GM18951 (cell line): ENCODE results near the gene NUP42.
"Not testable (repeated sequence)": the region's sequence is repeated elsewhere in the genome, so short reads cannot be mapped to it uniquely, and the experiment has no call there.

ENCODE experiments used
- POLR2A ChIP-seq: IDR thresholded peaks from 4 replicates; pipeline ENCODE4 v1.6.1; 2011; ENCODE audit warnings: mild to moderate bottlenecking; ENCODE audit not compliant: insufficient read length, insufficient read depth; ENCODE audit errors: extremely low read depth
- in situ Hi-C: fragments of 300-500 bp; cut with MboI; formaldehyde crosslinking; loops from one replicate; pipeline ENCODE4 v1.12.0; 2022; ENCODE audit warnings: low sequenced_read_pairs, mixed read lengths, inconsistent platforms; ENCODE audit not compliant: unreplicated experiment

NUP42 gene

GRCh38 chr7:23207884-23208283 lies 26.0 kb downstream of the NUP42 start:
- in situ Hi-C loops = no loop called here
- TF ChIP-seq POLR2A = no peak

- in situ Hi-C loops = no loop called here
- no peak for TF ChIP-seq POLR2A
Observed at GRCh38 chr7:23208316-23208715, 26.5 kb downstream of the NUP42 start.

- no peak for TF ChIP-seq POLR2A
- in situ Hi-C loops = no loop called here
Observed at GRCh38 chr7:23210506-23210905, 28.7 kb downstream of the NUP42 start.

GRCh38 chr7:23211589-23211988 lies 29.7 kb downstream of the NUP42 start:
- no peak for TF ChIP-seq POLR2A
- in situ Hi-C loops = no loop called here

GRCh38 chr7:23212395-23212794 lies 30.5 kb downstream of the NUP42 start:
- in situ Hi-C loops = no loop called here
- TF ChIP-seq POLR2A = no peak

- in situ Hi-C loops = no loop called here
- TF ChIP-seq POLR2A = no peak
Observed at GRCh38 chr7:23212841-23213240, 31.0 kb downstream of the NUP42 start.

GRCh38 chr7:23213755-23214154 lies 31.9 kb downstream of the NUP42 start:
- TF ChIP-seq POLR2A = no peak
- in situ Hi-C loops = no loop called here

GRCh38 chr7:23214423-23214822 lies 32.6 kb downstream of the NUP42 start:
- no peak for TF ChIP-seq POLR2A
- in situ Hi-C loops = no loop called here

GRCh38 chr7:23214938-23215337 lies 33.1 kb downstream of the NUP42 start:
- in situ Hi-C loops = no loop called here

GRCh38 chr7:23216021-23216420 lies 34.2 kb downstream of the NUP42 start:
- TF ChIP-seq POLR2A = no peak
- in situ Hi-C loops = no loop called here

More at GRCh38 chr7:23214938-23215337, 33.1 kb downstream of the NUP42 start:
- no peak for TF ChIP-seq POLR2A

GRCh38 chr7:23218196-23218595 lies 36.3 kb downstream of the NUP42 start:
- in situ Hi-C loops = no loop called here
- TF ChIP-seq POLR2A = no peak

GRCh38 chr7:23220690-23221305 lies 39.0 kb downstream of the NUP42 start:
- no peak for TF ChIP-seq POLR2A
- in situ Hi-C loops = no loop called here

- in situ Hi-C loops = no loop called here
- TF ChIP-seq POLR2A = no peak
Observed at GRCh38 chr7:23222439-23223030, 40.7 kb downstream of the NUP42 start.

GRCh38 chr7:23224364-23224763 lies 42.5 kb downstream of the NUP42 start:
- in situ Hi-C loops = not testable (repeated sequence)

GRCh38 chr7:23226844-23227450 lies 45.1 kb downstream of the NUP42 start:
- in situ Hi-C loops = no loop called here
- TF ChIP-seq POLR2A = no peak

GRCh38 chr7:23228412-23228811 lies 46.6 kb downstream of the NUP42 start:
- TF ChIP-seq POLR2A = no peak
- in situ Hi-C loops = no loop called here
